Testis (tissue), 2 donors: Measurements from ENCODE around the gene HSD17B14.

Source experiments
- POLR2A ChIP-seq: fragments of 450-650 bp; IDR thresholded peaks from one replicate; pipeline ENCODE4 v1.6.1; 2017; ENCODE audit warnings: antibody characterized with exemption, mild to moderate bottlenecking, moderate library complexity
- TF ChIP-seq, protein P1 (sequence below), 3 experiments: fragments of 450-650 bp in 2 of 3; fragments of 200-600 bp in 1 of 3; sonication (generic) in 1 of 3; IDR thresholded peaks; one replicate each; pipeline ENCODE4 v1.5.1; 2016 to 2019; ENCODE audit warnings: antibody characterized with exemption in 3 of 3, mild to moderate bottlenecking in 2 of 3, moderate library complexity in 1 of 3

DNA sequence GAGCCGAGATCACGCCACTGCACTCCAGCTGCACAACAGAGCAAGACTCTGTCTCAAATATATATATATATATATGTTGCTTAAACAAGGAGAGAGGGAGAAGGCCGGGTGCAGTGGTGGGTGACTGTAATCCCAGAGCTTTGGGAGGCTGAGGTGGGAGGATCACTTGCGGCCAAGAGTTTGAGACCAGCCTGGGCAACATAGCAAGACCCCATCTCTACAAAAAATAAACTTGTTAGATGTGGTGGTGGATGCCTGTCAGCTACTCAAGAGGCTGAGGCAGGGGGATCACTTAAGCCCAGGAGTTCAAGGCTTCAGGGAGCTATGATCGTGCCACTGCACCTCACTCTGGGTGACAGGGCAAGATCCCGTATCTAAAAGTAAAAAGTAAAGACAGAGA, 5.3 kb upstream of the HSD17B14 start:
- TF ChIP-seq, protein P1, sequence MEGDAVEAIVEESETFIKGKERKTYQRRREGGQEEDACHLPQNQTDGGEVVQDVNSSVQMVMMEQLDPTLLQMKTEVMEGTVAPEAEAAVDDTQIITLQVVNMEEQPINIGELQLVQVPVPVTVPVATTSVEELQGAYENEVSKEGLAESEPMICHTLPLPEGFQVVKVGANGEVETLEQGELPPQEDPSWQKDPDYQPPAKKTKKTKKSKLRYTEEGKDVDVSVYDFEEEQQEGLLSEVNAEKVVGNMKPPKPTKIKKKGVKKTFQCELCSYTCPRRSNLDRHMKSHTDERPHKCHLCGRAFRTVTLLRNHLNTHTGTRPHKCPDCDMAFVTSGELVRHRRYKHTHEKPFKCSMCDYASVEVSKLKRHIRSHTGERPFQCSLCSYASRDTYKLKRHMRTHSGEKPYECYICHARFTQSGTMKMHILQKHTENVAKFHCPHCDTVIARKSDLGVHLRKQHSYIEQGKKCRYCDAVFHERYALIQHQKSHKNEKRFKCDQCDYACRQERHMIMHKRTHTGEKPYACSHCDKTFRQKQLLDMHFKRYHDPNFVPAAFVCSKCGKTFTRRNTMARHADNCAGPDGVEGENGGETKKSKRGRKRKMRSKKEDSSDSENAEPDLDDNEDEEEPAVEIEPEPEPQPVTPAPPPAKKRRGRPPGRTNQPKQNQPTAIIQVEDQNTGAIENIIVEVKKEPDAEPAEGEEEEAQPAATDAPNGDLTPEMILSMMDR (IDR thresholded peaks at IDR 0.05): no peak
- no peak for TF ChIP-seq POLR2A
